22Rv1 (cell line): Measurements from ENCODE around the gene SLC2A4RG.

Experiments used
- CTCF ChIP-seq: fragments of 450-650 bp; IDR thresholded peaks from 2 replicates; pipeline ENCODE4 v1.5.1; 2017; ENCODE audit warnings: mild to moderate bottlenecking
- ZFX ChIP-seq: fragments of 450-650 bp; IDR thresholded peaks from 2 replicates; pipeline ENCODE4 v1.6.1; 2017; ENCODE audit warnings: antibody characterized with exemption, borderline replicate concordance

- TF ChIP-seq CTCF (no peak), ZFX (no peak)
Observed at GRCh38 chr20:63735859-63736718, 3.5 kb upstream of the SLC2A4RG start, which contains the start of gene LIME1.
